G401.6 (cell line): Measurements from ENCODE around the gene GALNS.

Experiments
- FAIRE-seq: peaks from 2 replicates; lab custom pipeline; 2012; peaks lifted over from hg19 to GRCh38; lab: Jason Lieb, UNC

The GALNS gene

DNA sequence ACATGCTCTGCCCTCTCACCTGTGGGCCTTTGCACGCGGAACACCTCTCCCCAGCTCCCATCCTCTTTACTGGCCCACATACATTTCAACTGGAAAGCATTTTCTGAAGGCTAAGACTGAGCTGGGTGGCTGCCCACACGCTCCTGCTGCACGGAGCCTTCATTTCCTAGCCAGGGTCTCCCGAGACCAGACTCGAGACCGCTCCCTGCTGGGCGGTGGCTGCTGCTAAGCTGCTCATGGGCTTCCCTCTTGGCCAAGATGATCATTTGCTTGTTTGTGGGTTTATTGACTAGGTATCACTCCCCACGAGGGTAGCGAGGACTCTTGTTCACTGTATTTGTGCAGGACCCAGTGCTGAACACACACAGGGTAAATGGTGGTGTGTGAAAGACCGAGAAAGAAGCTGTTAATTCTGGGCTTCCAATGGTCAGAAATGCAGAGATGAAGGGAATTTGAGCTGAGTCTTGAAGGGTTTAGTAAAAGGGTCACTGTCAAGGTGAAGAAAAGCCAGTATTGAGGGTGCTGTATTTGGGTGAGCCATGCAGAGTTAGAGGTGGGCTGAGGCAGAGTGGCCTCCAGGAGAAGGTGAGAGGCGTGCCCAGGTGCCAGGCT, 1.1 kb upstream of the GALNS start:
- peak; percentile 45 for FAIRE-seq

DNA sequence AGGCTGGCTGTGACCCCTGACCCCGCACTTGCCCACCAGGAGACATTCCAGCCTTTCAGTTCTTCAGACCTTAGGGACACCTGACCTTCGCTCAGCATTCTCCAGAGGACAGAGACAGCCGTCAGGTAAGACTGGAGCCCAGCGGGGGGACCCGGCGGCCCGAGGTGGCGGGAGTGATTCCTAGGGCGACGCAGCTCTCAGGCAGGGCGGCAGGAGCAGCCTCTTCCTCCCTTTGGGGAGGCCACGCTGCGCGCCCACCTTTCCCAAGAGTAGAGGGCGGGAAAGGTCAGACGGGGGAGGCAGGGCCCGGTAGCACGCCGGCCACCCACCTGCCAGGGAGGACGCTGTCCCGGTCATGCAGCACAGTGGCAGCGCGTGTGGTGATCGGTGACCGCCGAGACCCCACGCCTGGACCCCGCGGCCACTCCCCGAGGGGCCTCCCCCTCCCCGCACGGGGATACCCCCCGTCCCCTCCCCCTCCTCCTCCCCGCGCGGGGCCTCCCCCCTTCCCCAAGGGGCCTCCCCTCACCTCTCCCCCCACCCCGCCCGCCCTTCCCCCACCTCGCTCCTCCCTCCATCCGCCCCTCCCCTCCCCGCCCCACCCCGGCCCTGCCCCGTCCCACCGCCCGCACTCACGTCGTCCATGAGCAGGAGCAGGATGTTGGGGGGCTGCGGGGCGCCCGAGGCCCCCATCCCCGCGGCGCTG, 472 bp downstream of the GALNS start:
- no peak for FAIRE-seq

DNA sequence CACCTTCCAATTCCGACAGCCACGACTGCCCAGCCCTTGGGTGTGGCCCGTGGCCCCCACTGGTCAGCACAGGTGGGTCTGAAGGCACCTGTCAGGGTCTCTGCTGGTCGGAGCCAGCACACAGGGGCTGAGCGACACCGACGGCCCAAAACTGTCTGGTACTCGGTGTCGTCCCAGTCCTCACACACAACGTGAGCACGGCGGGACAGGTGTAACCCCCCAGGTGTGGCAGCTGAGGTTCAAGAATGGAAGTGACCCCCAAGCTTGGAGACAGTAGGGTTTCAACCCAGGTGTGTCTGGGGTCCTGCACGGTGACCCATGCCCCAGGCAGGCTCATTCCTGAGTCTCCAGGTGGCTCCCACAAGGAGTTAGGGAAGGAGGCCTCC, 1.0 kb downstream of the GALNS start:
- FAIRE-seq: no peak

DNA sequence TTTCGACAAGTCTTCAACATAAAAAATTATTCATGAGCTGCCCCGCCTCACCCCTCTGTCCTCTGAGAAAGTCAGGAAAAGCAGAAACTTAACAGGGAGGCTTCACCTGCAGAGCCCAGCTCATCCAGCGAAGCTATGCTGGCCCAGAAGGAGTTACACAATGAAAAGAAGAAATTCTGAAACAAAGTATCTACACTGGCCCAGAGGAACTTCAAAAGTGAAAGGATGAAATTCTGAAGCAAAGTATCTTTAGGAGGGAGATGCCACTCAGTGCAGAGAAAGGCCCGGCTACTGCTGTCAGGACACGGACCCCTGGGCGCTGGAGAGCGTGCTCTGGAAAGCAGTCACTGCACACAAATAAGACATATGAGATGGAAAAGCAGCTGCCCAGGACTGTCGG, 1.6 kb downstream of the GALNS start:
- no peak for FAIRE-seq

DNA sequence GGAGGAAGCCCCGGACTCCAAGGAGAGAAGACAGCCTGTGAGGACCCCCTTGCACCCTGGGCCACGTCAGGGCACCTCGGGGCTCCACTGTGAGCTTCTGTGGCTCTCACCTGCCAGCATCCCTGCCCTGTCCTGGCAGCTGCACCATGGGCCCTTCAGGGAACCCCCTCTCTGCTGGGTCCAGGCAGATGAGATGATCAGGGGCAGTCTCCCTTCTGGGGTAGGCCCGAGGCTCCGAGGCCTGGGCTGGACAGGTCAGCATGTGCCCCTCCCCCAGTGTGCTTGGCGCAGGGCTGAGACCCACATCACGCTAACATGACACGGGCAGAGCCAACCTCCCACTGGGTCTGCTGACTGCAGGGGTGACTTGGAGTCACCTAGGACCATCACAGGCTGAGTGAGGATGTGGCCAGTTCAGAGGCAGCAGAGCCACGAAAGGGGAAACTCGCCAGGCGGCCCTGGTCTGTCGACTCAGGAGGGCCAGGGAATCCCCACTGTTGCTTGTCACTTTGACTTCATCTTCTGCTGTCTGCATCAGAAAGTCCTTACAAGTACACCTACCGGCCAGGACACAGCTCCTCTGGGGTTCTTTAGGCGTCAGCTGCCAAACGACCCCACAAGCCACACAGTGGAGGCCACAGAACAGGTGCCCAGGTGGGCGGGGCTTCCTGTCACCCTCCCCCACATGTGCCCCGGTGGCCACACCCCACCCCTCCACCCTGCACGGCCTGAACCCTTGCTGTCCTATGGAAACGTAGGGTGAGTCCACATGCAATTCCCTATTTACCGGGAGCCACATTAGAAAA, 2.2 kb downstream of the GALNS start:
- FAIRE-seq: no peak

DNA sequence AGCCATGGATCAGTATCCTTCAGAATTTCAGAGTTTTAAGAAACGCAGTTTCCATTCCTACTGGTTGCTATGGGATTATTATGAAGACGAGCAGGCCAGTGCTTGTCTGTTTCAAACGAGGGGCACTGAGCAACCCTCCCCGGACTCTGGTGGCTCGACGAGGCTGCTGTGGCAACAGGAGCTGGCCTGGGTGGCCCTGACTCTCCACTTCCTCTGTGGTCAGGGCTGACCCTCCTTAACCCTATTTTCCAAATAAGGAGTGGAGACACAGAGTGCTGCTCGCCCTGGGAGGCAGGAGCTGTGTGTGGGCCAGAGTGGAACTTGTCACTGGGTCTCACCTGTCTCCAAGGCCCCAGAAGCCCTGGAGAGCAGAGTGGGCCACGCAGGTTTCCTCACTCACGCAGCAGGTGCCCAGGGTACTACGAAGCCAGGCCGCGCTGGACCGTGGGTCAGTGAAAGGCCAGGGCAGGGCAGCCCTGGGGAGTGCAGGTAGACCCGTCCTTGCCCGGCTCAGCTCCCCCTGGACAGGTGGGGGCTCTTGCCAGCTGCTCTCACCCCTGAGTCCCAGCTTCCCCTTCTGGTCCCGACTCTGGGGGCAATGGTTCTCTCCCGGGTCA, 3.3 kb downstream of the GALNS start:
- FAIRE-seq: no peak

DNA sequence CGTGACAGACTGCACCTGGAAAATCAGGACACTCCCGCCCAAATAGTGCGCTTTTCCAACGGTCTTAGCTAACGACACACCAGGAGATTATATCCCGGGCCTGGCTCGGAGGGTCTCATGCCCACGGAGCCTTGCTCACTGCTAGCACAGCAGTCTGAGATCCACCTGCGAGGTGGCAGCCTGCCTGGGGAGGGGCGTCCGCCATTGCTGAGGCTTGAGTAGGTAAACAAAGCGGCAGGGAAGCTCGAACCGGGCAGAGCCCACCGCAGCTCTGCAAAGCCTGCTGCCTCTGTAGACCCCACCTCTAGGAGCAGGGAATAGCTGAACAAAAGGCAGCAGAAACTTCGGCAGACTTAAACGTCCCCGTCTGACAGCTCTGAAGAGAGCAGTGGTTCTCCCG, 5.1 kb downstream of the GALNS start:
- no peak for FAIRE-seq

DNA sequence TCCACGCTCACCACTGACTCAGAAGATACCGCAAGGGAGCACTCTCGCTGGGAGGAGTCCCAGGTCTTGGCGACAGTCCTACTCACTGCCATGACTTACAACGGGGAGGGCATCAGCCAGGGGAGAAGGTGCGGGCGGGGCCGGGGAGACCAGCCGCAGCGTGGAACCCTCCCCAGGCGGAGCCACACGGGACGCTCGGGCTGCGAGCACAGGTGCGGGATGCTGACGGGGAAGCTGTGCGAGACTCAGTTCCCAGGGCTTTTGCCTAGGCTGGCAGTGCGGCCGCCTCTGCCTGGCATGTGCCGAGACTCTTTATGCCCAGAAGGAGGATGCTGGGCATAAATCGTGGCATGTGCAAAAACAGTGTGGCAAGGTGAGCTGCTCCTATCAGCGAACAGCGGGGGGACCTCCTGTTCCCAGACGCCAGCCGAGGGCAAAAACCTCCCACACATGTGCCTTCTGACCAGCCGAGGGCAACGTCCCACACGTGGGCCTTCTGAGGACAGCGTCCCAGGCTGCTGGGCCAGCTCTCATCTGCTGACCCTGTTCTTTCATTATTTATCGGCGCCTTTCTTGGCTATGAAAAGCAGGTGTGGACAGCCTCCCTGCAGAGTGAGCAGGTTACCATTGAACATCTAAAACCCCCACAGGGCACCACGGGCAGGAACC, 6.1 kb downstream of the GALNS start:
- no peak for FAIRE-seq

DNA sequence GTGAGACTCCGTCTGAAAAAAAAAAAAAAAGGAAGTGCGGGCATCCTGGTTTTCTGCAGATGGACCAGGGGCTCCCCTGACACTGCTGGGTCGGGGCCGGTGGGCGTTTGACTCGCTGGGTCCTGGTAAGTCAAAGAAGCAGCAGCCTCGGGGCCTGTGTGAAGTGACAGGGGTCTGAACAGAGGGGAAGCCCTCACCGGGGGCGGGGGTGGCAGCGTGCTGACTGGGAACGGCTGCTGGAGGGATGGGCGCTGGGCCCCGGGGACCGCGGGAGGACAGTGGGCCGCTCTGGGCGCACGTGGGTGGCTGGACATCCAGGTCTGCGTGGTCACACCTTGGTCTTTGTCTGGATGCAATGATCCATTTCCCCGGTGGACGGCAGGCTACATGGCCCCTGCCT, 8.2 kb downstream of the GALNS start:
- FAIRE-seq: no peak

DNA sequence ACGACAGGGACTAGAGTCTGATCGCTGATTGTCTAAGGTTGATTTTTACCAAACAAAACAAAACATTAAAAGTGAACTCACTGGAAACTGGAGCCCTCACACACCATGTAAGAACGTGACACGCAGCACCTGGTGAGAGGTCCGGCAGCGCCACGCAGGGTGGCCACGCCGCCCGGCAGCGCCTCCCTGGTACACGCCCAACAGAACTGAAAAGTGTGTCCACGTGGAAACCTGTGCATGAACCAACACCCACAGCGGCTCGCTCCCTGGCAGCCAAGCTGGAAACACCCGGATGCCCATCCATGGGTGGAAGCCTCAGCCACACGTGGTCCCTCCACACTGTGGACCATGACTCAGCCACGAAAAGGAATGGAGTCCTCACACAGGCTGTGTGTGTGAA, 9.1 kb downstream of the GALNS start:
- FAIRE-seq: no peak

DNA sequence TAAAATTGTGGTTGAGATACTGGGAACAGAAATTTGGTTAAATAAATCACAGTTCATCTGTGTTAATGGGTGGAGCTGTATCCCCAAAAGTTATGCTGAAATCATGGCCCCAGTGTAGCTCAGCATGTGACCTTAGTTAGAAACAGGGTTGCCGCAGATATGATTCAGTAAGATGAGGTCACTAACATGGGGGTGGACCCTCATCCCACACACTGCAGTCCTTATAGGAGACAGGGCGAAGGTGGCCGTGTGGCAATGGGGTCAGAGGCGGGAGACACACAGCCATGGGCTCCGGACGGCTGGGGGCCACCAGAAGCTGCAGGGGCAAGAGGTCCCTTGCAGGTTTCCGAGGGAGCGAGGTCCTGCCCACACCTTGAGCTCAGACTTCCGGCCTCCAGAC, 10.7 kb downstream of the GALNS start:
- FAIRE-seq: no peak

DNA sequence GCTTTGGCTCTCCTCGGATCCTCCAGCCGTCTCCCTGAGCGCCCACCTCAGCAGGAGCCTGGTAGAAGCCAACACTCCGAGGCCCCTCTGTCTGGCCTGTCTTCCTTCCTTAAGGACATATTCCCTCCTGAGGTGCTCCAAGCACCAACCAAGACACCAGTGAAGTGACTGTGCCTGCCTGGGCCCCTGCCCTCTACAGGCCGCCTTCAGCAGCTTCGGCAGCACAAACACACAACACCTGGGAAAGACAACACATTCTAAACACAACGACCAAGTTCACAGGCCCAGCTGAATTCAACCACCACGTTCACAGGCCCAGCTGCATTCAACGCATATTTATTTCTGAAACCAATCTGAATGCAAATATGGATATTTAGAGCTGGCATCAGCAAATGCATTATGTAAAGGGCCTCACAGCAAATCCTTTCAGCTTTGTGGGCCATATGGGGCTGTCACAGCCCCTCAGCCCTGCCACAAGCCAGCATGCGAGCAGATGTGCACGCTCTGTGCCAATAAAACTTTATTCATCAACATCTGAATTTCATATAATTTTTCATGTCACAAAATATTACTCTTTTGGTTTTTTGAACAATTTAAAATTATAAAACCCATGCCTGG, 12.2 kb downstream of the GALNS start:
- no peak for FAIRE-seq

DNA sequence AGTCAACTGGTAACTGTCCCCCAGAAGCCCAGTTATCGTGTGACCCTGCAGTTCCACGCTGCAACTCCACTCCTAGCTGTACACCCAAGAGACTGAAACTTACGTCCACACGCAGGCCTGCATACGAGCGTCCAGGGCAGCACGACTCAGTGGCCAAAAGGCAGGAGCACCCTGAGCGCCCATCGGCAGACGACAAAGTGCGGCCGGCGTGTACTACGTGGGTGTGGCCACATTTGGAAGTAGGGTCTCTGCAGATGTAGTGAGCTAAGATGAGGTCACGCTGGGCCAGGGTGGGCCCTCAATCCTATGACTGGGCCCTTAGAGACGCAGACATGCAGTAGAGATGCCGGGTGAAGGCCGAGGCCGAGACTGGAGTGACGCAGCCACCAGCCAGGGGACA, 13.5 kb downstream of the GALNS start:
- FAIRE-seq: no peak

DNA sequence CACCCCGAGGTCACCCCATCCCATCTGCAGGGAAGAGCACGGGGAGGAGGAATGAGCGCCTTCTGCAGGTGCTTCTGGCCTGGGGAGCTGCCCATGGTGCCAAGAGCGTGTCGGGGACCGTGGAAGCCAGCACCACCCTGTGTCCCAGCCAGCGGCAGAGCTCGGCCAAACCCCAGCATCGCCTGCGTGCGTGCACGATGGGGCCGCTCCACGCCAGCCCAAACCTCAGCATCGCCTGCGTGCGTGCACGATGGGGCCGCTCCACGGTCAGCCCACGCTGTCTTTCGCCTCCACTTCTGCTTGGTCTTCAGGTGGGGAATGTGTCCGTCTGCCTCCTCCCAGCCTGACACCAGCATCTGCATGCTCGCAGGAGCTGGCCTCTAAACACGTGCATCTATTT, 13.9 kb downstream of the GALNS start:
- FAIRE-seq: no peak

DNA sequence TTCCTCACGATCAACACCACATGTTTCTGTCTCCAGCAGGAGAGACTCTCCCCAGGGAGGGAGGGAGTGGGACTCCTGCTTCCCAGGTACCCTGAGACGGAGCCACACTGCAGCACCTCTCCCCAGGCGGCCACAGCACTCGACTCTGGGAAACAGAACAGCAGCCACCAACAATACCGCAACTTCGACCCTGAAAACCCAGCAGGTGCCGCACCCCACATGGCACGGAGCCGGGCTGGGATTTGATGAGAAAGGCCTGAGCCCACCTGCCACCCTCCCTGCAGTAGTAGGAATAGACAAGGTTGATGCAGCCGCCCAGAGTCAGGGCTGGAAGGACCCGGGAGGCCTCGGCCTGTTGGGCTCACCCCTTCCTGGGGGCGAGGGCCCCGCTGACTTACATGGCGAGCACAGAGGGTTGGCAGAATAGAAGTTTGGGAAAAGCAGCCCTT, 14.4 kb downstream of the GALNS start:
- no peak for FAIRE-seq

DNA sequence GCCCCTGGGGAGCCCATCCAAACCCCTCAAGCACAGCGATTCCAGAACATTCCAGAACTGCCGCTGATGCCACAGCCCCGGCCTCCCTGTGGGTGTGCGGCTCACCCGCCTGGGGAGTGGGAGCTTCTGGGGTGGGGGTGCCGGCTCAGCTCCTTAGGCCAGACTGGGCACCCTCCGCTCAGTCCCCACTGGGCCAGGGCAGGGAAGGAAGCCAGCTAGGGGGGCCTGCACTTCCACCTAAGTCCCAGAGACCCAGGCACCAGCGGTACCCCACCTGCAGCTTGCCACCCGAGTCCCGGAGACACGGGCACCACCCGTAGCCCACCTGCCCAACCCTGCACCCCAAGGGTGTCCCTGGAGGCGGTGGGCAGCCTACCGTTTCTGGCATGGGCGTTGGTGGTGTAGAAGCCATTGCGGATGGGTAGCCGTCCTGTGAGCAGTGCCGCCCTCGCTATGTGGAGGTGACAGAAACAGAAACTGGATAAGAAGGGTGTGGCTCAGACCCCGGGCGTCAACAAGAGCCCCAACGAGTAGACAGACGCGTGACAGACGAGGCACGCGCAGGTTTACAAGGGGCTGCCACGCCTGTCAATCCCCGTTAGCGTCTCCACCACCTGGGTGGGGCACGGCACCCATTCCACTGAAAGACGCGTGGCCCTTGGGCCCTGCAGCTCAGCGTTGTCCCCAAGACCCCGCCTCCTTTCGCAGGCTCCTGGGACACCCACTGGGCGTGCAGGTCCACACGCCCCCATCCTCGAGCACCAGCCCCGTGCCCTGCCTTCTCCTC, 15.0 kb downstream of the GALNS start:
- FAIRE-seq: no peak

DNA sequence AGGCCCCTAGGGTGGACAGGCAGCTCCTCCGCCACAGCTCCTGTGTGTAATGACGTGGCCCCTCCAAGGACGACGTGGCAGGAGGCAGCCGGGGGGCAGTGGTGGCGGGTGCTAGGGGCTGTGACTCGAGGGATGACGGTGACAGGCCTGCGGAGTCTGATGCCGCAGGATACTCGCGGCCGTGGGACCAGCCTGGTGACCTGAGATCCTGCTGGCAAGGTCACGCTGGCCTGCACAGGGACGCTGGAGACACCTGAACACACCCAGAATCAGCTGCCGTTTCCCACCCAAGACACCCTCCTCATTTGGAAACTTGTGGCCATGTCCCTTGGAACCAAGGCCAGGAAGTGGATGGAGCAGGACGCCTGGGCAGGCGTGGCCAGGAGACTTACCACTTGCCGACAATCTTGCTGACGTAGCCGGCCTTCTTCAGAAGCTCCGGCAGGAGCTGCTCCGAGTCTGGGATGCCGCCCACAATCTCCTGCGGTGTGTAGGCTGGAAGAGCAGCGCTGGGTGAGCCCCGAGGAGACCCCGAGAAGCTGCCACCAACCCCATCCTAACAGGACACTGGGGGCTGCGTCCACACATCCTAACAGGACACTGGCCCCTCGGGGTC, 16.0 kb downstream of the GALNS start:
- no peak for FAIRE-seq

DNA sequence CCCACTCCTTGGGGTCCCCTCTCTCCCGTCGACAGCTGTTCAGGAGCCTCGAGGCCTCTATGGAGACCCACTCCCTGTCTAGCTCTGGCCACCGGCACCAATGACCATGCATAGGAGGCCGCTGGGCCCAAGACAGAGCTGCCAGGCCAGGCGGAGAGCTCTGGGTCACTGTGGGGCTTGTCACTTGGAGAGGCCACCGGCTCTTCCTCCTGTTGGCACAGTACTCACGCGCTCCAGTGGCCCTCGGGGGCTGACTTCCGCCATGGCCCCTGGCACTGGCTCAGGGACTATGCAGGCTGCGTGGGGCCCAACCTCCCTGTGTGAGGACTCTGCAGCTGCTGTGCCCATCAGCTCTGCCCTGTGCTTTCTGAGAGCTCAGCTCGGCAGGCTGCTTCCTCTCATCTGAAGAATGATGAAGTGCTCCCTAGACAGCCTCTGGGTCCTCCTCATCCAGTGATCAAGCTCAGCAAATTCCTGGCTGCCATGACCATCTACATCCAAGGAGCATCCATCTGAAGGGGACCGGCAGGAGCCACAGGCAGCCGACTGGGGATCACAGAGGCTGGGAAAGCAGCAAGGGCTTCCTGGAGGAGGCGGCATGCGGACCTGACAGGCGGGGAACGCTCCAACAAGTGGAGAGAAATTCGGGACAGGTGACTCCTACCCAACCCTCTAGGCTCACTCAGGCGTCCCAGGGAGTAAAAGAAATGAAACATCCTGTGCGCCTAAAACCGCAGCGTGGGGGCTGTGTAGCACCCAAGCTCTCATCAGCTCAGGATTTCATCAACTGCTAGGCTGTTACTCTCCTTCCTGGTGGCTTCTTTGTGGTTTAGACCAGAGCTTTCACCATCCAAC, 16.8 kb downstream of the GALNS start:
- no peak for FAIRE-seq

DNA sequence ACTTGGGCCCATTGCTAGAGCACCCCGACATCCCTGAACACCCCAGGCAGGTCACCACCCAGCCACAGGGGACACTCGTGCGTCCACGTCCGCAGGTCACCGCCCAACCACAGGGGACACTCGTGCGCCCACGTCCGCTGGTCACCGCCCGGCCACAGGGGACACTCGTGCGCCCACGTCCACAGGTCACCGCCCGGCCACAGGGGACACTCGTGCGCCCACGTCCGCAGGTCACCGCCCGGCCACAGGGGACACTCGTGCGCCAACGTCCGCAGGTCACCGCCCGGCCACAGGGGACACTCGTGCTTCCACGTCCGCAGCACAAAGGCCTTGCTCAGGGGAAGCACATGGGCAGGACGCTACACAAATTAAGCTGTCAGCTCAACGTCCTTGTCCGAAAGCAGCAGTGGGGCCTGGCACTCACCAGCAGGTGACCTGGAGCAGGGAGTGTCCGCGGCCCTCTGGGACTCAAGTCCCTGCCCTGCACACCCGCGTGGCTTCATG, 17.7 kb downstream of the GALNS start:
- no peak for FAIRE-seq

DNA sequence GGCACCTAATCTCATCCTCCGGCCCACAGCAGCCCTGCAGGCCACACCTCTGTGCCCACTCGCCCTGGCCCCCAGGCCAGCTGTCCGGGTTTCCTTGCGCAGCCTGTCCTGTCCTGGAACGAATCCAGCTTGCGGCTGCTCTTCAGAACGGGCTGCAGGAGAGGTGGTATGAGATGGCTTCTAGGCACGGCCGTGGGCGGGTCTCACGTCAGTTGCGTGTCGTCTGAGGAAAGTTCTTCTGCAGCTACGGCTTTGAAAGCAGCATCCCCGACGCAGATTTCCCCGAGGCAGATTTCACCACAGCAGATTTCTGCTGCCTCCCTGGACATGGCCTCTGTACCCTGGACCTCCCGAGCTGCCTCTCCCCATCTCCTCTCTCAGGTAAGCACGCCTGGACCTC, 18.2 kb downstream of the GALNS start:
- no peak for FAIRE-seq
